ENCODE measurements around the gene AQP6.

AQP6 gene

GRCh38 chr12:50006280-50006679 is 33.5 kb downstream of the AQP6 start:
- Histone ChIP-seq H3K4me3 (ENCODE audit: low read depth, low read length) (no peak overlapping the region), H3K27me3 (ENCODE audit: insufficient read depth, low read length) (no peaks in the 10 kb centered on the region), H3K27ac (ENCODE audit: low read depth, low read length) (no peak overlapping the region), H3K79me2 (ENCODE audit: control insufficient read depth, insufficient read depth, low read length, unreplicated experiment) (peaks cover 62% of the 10 kb centered on the region), H2AFZ (ENCODE audit: low read length, unreplicated experiment) (no peak overlapping the region), H3K4me1 (ENCODE audit: control insufficient read depth, insufficient read depth, low read length, unreplicated experiment) (peaks cover 17% of the 10 kb centered on the region), H3K36me3 (ENCODE audit: insufficient read depth, low read length) (peaks cover 41% of the 10 kb centered on the region)

GRCh38 chr12:50006754-50007442 is 34.2 kb downstream of the AQP6 start:
- H2AFZ ChIP-seq (ENCODE audit: low read length, unreplicated experiment), result no peak overlapping the region
- peaks cover 36% of the 10 kb centered on the region for H3K36me3 ChIP-seq (ENCODE audit: insufficient read depth, low read length)
- peaks cover 63% of the 10 kb centered on the region for H3K79me2 ChIP-seq (ENCODE audit: control insufficient read depth, insufficient read depth, low read length, unreplicated experiment)

GRCh38 chr12:50013361-50014147 is 40.8 kb downstream of the AQP6 start:
- Histone ChIP-seq H3K27ac (ENCODE audit: low read depth, low read length) (no peak overlapping the region), H3K27me3 (ENCODE audit: insufficient read depth, low read length) (no peaks in the 10 kb centered on the region), H3K36me3 (ENCODE audit: insufficient read depth, low read length) (peaks cover 6% of the 10 kb centered on the region), H3K79me2 (ENCODE audit: control insufficient read depth, insufficient read depth, low read length, unreplicated experiment) (peaks cover 75% of the 10 kb centered on the region), H2AFZ (ENCODE audit: low read length, unreplicated experiment) (no peak overlapping the region), H3K4me3 (ENCODE audit: low read depth, low read length) (no peak overlapping the region), H3K4me1 (ENCODE audit: control insufficient read depth, insufficient read depth, low read length, unreplicated experiment) (peaks cover 14% of the 10 kb centered on the region)

More at GRCh38 chr12:50006754-50007442, 34.2 kb downstream of the AQP6 start:
- H3K4me1 ChIP-seq (ENCODE audit: control insufficient read depth, insufficient read depth, low read length, unreplicated experiment), result peaks cover 17% of the 10 kb centered on the region
- H3K4me3 ChIP-seq (ENCODE audit: low read depth, low read length), result no peak overlapping the region
- H3K27ac ChIP-seq (ENCODE audit: low read depth, low read length), result no peak overlapping the region
- H3K27me3 ChIP-seq (ENCODE audit: insufficient read depth, low read length), result no peaks in the 10 kb centered on the region

DNA sequence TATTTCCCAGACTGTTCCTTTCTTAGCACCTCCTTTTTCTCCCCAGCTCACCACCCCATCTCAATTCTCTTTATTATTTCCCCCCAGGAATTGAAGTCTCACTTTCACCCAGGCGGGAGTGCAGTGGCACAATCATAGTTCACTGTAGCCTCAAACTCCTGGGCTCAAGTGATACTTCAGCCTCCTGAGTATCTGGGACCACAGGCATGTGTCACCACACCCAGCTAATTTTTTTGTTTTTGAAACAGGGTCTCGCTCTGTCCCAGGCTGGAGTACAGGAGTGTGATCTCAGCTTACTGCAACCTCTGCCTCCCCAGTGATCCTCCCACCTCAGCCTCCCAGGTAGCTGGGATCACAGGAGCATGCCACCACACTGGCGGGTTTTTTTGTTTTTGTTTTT is 41.6 kb downstream of the AQP6 start:
- Histone ChIP-seq H3K4me1 (ENCODE audit: control insufficient read depth, insufficient read depth, low read length, unreplicated experiment) (peaks cover 21% of the 10 kb centered on the region), H3K4me3 (ENCODE audit: low read depth, low read length) (no peak overlapping the region), H3K27me3 (ENCODE audit: insufficient read depth, low read length) (no peaks in the 10 kb centered on the region), H3K79me2 (ENCODE audit: control insufficient read depth, insufficient read depth, low read length, unreplicated experiment) (peaks cover 77% of the 10 kb centered on the region), H3K27ac (ENCODE audit: low read depth, low read length) (no peak overlapping the region), H3K36me3 (ENCODE audit: insufficient read depth, low read length) (peaks cover 3% of the 10 kb centered on the region), H2AFZ (ENCODE audit: low read length, unreplicated experiment) (no peak overlapping the region)

DNA sequence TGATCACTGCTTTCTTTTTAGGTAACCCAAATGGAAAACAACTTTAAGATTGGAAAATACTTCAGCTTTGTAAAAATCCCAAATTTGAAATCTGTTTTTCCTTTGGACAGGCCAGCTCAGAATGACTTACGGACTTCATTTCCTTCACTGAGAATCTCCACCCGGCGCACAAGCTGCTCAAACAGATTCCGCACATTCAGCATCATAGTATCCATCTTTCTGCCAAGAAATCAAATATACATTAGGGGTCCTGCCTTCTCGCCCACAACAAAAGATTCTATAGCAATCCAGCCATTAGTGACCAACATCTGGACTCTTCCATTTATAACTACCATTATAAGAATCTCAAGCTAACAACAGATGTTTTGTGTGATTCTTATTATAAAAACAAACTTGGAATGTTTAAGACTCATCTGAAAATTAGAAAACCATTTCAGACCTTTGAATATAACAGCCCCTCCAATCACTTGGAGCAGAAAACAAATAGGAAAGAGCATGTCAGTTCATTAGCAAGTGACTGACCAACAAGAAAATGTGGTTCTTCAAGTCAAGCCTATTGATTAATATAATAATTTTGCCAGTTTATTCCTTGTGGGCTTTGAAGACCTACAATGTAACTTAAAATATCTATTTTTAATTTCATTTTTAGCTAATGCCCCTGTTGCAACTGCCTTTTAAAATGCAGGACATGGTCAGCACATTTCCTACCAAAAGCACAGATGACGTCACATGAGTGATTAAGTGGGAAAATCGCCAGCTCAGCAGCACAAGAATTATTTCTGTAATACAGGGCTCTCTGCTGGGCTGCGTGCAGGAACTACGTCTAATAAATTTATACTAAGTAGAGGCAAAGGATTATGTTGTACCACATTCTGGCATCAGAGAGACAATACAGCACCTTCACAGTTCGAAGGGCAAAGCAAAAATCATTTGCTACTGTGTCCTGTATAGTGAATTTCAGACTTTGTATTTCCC is 44.0 kb downstream of the AQP6 start:
- peak overlapping the region; percentile 18 for H2AFZ ChIP-seq (ENCODE audit: low read length, unreplicated experiment)
- no peaks in the 10 kb centered on the region for H3K27me3 ChIP-seq (ENCODE audit: insufficient read depth, low read length)
- peaks cover 82% of the 10 kb centered on the region for H3K79me2 ChIP-seq (ENCODE audit: control insufficient read depth, insufficient read depth, low read length, unreplicated experiment)
- peak overlapping the region; percentile 45; the same call in 1 of the 2 replicates for H3K4me3 ChIP-seq (ENCODE audit: low read depth, low read length)
- peak overlapping the region; percentile 77 for H3K27ac ChIP-seq (ENCODE audit: low read depth, low read length)
- H3K36me3 ChIP-seq (ENCODE audit: insufficient read depth, low read length), result no peaks in the 10 kb centered on the region; the same call in 1 of the 2 replicates
- peaks cover 35% of the 10 kb centered on the region for H3K4me1 ChIP-seq (ENCODE audit: control insufficient read depth, insufficient read depth, low read length, unreplicated experiment)

DNA sequence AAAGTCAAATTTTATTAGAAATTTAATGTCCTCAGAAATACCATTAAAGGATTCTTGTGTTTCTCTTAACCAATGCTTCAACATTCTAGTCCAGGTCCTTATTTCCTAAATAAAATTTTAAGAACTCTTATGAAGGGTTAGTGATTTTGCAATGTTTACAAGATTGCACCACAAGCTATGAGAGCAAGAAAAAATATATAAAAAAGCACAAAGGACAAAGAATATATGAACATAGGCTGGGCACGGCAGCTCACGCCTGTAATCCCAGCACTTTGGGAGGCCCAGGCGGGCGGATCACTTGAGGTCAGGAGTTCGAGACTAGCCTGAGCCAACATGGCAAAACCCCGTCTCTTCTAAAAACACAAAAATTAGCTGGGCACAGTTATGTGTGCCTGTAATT is 44.9 kb downstream of the AQP6 start:
- H3K4me3 ChIP-seq (ENCODE audit: low read depth, low read length), result peak overlapping the region; percentile 45; the same call in 1 of the 2 replicates
- peaks cover 91% of the 10 kb centered on the region for H3K79me2 ChIP-seq (ENCODE audit: control insufficient read depth, insufficient read depth, low read length, unreplicated experiment)
- peaks cover 43% of the 10 kb centered on the region for H3K4me1 ChIP-seq (ENCODE audit: control insufficient read depth, insufficient read depth, low read length, unreplicated experiment)
- no peaks in the 10 kb centered on the region; the same call in 1 of the 2 replicates for H3K36me3 ChIP-seq (ENCODE audit: insufficient read depth, low read length)
- peak overlapping the region; percentile 77 for H3K27ac ChIP-seq (ENCODE audit: low read depth, low read length)
- peak overlapping the region; percentile 18 for H2AFZ ChIP-seq (ENCODE audit: low read length, unreplicated experiment)
- H3K27me3 ChIP-seq (ENCODE audit: insufficient read depth, low read length), result no peaks in the 10 kb centered on the region

- Histone ChIP-seq H3K36me3 (ENCODE audit: insufficient read depth, low read length) (no peaks in the 10 kb centered on the region; the same call in 1 of the 2 replicates), H3K4me1 (ENCODE audit: control insufficient read depth, insufficient read depth, low read length, unreplicated experiment) (peaks cover 48% of the 10 kb centered on the region), H3K79me2 (ENCODE audit: control insufficient read depth, insufficient read depth, low read length, unreplicated experiment) (peaks cover 95% of the 10 kb centered on the region), H2AFZ (ENCODE audit: low read length, unreplicated experiment) (no peak overlapping the region), H3K27me3 (ENCODE audit: insufficient read depth, low read length) (no peaks in the 10 kb centered on the region), H3K4me3 (ENCODE audit: low read depth, low read length) (no peak overlapping the region), H3K27ac (ENCODE audit: low read depth, low read length) (peak overlapping the region; percentile 77)
Observed at GRCh38 chr12:50018154-50018553, 45.4 kb downstream of the AQP6 start.

DNA sequence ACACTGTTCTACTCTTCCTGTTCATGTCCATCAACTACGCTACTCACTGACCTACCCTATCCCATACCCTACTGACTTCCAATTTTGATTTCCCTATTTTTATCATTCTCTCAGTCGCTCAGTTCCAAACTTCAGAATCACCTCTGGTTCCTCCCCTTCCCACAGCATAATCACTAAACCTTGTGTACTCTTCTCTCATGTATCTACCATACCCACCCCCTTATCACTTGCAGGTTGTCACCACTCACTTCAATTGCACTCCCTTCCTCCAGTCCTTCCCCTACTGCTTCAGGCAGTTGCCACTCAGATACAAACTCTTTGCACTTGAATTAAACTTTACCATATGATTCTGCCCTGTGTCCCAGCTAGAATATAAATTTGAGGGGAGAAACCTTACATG is 46.2 kb downstream of the AQP6 start:
- no peak overlapping the region for H2AFZ ChIP-seq (ENCODE audit: low read length, unreplicated experiment)
- peaks cover 49% of the 10 kb centered on the region for H3K4me1 ChIP-seq (ENCODE audit: control insufficient read depth, insufficient read depth, low read length, unreplicated experiment)
- H3K27ac ChIP-seq (ENCODE audit: low read depth, low read length), result peak overlapping the region; percentile 77; the same call in 1 of the 2 replicates
- peaks cover 95% of the 10 kb centered on the region for H3K79me2 ChIP-seq (ENCODE audit: control insufficient read depth, insufficient read depth, low read length, unreplicated experiment)
- no peaks in the 10 kb centered on the region for H3K27me3 ChIP-seq (ENCODE audit: insufficient read depth, low read length)
- H3K4me3 ChIP-seq (ENCODE audit: low read depth, low read length), result no peak overlapping the region
- no peaks in the 10 kb centered on the region; the same call in 1 of the 2 replicates for H3K36me3 ChIP-seq (ENCODE audit: insufficient read depth, low read length)

GRCh38 chr12:50019524-50019923 is 46.8 kb downstream of the AQP6 start:
- H3K79me2 ChIP-seq (ENCODE audit: control insufficient read depth, insufficient read depth, low read length, unreplicated experiment), result peaks cover 95% of the 10 kb centered on the region
- 0 out of 2 replicates have a peak overlapping the region, but pooled peaks have one; percentile 77 for H3K27ac ChIP-seq (ENCODE audit: low read depth, low read length)
- H3K36me3 ChIP-seq (ENCODE audit: insufficient read depth, low read length), result no peaks in the 10 kb centered on the region; the same call in 1 of the 2 replicates
- no peak overlapping the region for H3K4me3 ChIP-seq (ENCODE audit: low read depth, low read length)
- H3K27me3 ChIP-seq (ENCODE audit: insufficient read depth, low read length), result no peaks in the 10 kb centered on the region
- no peak overlapping the region for H2AFZ ChIP-seq (ENCODE audit: low read length, unreplicated experiment)
- peaks cover 49% of the 10 kb centered on the region for H3K4me1 ChIP-seq (ENCODE audit: control insufficient read depth, insufficient read depth, low read length, unreplicated experiment)

DNA sequence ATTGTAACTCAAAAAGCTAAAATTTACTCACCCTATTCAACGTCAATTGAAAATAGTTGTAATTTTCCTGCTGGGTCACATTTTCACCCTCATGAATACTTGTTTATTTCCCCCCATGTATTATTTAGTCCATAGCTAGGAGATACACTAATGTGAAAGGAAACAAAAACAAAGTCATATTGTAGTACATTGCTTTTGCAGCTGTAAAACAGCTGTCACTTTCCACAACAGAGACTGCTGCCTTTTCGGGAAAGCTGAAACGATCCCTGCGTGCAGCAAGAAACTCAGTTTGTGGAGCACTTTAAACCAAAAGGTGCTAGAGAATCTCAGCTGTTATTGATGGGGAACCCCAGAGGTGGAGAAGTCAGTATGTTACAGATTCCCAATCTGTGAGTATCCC is 48.3 kb downstream of the AQP6 start:
- peaks cover 91% of the 10 kb centered on the region for H3K79me2 ChIP-seq (ENCODE audit: control insufficient read depth, insufficient read depth, low read length, unreplicated experiment)
- no peaks in the 10 kb centered on the region for H3K27me3 ChIP-seq (ENCODE audit: insufficient read depth, low read length)
- no peak overlapping the region for H3K4me3 ChIP-seq (ENCODE audit: low read depth, low read length)
- no peak overlapping the region for H3K27ac ChIP-seq (ENCODE audit: low read depth, low read length)
- H2AFZ ChIP-seq (ENCODE audit: low read length, unreplicated experiment), result no peak overlapping the region
- H3K36me3 ChIP-seq (ENCODE audit: insufficient read depth, low read length), result no peaks in the 10 kb centered on the region
- H3K4me1 ChIP-seq (ENCODE audit: control insufficient read depth, insufficient read depth, low read length, unreplicated experiment), result peaks cover 49% of the 10 kb centered on the region

All from ACC112 (cell line).